Loucy (cell line): Measurements from ENCODE around the gene KRT77.

Experiments used
- H2AFZ ChIP-seq: fragments of 200-600 bp; sonication (generic); 2 replicates; pipeline ENCODE4 v1.6.0; 2016; ENCODE audit warnings: antibody characterized with exemption, mild to moderate bottlenecking, low read length, moderate library complexity
- H3F3A ChIP-seq: fragments of 200-600 bp; 2 replicates; pipeline ENCODE4 v1.6.0; 2016; ENCODE audit warnings: antibody characterized with exemption, low read depth, mild to moderate bottlenecking
- H3K27me3 ChIP-seq: fragments of 200-600 bp; sonication (generic); 2 replicates; pipeline ENCODE4 v1.6.1; 2014; ENCODE audit warnings: low read length, mild to moderate bottlenecking; ENCODE audit not compliant: insufficient read depth, poor library complexity, severe bottlenecking
- H3K36me3 ChIP-seq: fragments of 200-600 bp; sonication (generic); 2 replicates; pipeline ENCODE4 v1.6.1; 2016; ENCODE audit warnings: low read length; ENCODE audit not compliant: insufficient read depth
- H3K4me1 ChIP-seq: fragments of 200-600 bp; sonication (generic); 2 replicates; pipeline ENCODE4 v1.5.1; 2014; ENCODE audit warnings: low read length, mild to moderate bottlenecking; ENCODE audit not compliant: insufficient read depth, poor library complexity, severe bottlenecking
- H3K4me2 ChIP-seq: fragments of 200-600 bp; sonication (generic); 2 replicates; pipeline ENCODE4 v1.6.0; 2014; ENCODE audit warnings: antibody characterized with exemption, low read length, low read depth, mild to moderate bottlenecking; ENCODE audit not compliant: poor library complexity, severe bottlenecking
- H3K4me3 ChIP-seq: fragments of 200-600 bp; sonication (generic); 2 replicates; pipeline ENCODE4 v1.5.1; 2014; ENCODE audit warnings: low read length, mild to moderate bottlenecking, mixed read lengths; ENCODE audit not compliant: poor library complexity, severe bottlenecking
- H3K79me2 ChIP-seq: fragments of 200-600 bp; sonication (generic); 2 replicates; pipeline ENCODE4 v1.6.1; 2014; ENCODE audit warnings: low read length; ENCODE audit not compliant: insufficient read depth
- H3K9ac ChIP-seq: fragments of 200-600 bp; sonication (generic); 2 replicates; pipeline ENCODE4 v1.6.0; 2014; ENCODE audit warnings: mild to moderate bottlenecking, low read depth, low read length, moderate library complexity; ENCODE audit not compliant: poor library complexity, severe bottlenecking
- H3K9me2 ChIP-seq: fragments of 200-600 bp; sonication (generic); replicated peaks from 2 replicates; pipeline ENCODE4 v1.6.1; 2016; ENCODE audit warnings: low read depth, low read length, mixed read lengths
- H3K9me3 ChIP-seq: fragments of 200-600 bp; sonication (generic); 2 replicates; pipeline ENCODE4 v1.6.1; 2014; ENCODE audit warnings: mild to moderate bottlenecking, antibody characterized with exemption, low read length, low read depth; ENCODE audit not compliant: insufficient read depth
- H4K20me1 ChIP-seq: fragments of 200-600 bp; sonication (generic); 2 replicates; pipeline ENCODE4 v1.6.0; 2014; ENCODE audit warnings: antibody characterized with exemption, low read length, mild to moderate bottlenecking; ENCODE audit not compliant: insufficient read depth, poor library complexity, severe bottlenecking
- EZH2phosphoT487 ChIP-seq: fragments of 200-600 bp; IDR thresholded peaks from 2 replicates; pipeline ENCODE4 v1.6.1; 2018; ENCODE audit warnings: antibody characterized with exemption, mild to moderate bottlenecking, moderate library complexity, borderline replicate concordance
- TF ChIP-seq, protein P1 (sequence below): fragments of 200-600 bp; sonication (generic); conservative IDR thresholded peaks from 2 replicates; pipeline ENCODE4 v1.5.1; 2014; ENCODE audit warnings: mild to moderate bottlenecking, antibody characterized with exemption, low read length

Gene KRT77

DNA sequence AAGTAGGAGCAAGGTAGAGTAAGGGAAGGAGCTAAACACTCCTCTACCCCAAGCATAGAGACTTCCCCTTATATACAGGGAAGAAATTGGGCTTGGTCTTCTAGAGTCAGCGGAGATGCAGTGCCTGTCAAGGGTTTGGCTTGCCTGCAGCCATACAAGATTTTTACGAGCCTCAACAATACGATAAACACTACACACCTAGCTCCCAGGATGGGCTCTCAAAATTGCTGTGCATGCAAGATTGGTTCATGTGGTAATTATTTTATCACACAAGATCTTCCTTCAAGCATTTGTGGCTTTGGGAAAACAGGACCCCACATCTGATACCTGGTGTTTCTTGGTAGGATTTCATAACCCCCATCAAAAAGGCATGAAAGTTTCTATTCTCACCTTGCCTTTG, 23.0 kb downstream of the KRT77 start, which contains the start of gene KRT1:
Gene KRT1, minus strand, starts transcription at position 45 of the 400 bp plus-strand sequence. CDS start 59 bp downstream, outside the sequence.
- Histone ChIP-seq H3K4me3 (no peak within 1 kb of the TSS), H3K9me2 (no peaks in the 10 kb centered on the region), H3K36me3 (no peaks in the 10 kb centered on the region), H3F3A (no peaks in the 10 kb centered on the region), H3K9me3 (no peaks in the 10 kb centered on the region), H3K4me1 (peaks cover 41% of the 10 kb centered on the region), H2AFZ (0 out of 2 replicates have a peak within 1 kb of the TSS, but pooled peaks have one; percentile 16), H3K9ac (no peak within 1 kb of the TSS), H3K27me3 (no peaks in the 10 kb centered on the region), H4K20me1 (no peaks in the 10 kb centered on the region), H3K79me2 (no peaks in the 10 kb centered on the region), H3K4me2 (peak within 1 kb of the TSS; percentile 44)
- TF ChIP-seq, protein P1, sequence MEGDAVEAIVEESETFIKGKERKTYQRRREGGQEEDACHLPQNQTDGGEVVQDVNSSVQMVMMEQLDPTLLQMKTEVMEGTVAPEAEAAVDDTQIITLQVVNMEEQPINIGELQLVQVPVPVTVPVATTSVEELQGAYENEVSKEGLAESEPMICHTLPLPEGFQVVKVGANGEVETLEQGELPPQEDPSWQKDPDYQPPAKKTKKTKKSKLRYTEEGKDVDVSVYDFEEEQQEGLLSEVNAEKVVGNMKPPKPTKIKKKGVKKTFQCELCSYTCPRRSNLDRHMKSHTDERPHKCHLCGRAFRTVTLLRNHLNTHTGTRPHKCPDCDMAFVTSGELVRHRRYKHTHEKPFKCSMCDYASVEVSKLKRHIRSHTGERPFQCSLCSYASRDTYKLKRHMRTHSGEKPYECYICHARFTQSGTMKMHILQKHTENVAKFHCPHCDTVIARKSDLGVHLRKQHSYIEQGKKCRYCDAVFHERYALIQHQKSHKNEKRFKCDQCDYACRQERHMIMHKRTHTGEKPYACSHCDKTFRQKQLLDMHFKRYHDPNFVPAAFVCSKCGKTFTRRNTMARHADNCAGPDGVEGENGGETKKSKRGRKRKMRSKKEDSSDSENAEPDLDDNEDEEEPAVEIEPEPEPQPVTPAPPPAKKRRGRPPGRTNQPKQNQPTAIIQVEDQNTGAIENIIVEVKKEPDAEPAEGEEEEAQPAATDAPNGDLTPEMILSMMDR, result no peak
- no peak for TF ChIP-seq EZH2phosphoT487

DNA sequence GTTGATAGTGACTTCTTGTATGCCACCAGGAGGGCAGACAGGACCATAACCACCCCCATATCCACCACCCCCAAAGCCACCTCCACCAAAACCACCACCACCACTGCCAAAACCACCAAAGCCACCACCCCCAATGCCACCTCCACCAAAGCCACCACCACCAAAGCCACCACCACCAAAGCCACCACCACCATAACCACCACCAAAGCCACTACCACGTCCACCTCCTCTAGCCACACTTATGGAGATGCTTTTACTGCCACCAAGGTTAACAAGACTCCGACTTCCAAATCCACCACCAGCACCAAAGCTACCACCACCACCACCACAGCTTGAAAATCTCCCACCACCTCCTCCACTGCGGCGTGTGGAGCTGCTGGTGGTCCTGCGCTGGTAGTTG, 23.4 kb downstream of the KRT77 start:
- Histone ChIP-seq H3F3A (no peaks in the 10 kb centered on the region), H4K20me1 (no peaks in the 10 kb centered on the region), H3K79me2 (no peaks in the 10 kb centered on the region), H3K27me3 (no peaks in the 10 kb centered on the region), H3K4me2 (no peak overlapping the region), H3K4me3 (no peak overlapping the region), H3K4me1 (peaks cover 41% of the 10 kb centered on the region), H3K9ac (no peak overlapping the region), H3K36me3 (no peaks in the 10 kb centered on the region), H3K9me2 (no peaks in the 10 kb centered on the region), H2AFZ (no peak overlapping the region), H3K9me3 (no peaks in the 10 kb centered on the region)
- no peak for TF ChIP-seq EZH2phosphoT487
- TF ChIP-seq, protein P1, result no peak

DNA sequence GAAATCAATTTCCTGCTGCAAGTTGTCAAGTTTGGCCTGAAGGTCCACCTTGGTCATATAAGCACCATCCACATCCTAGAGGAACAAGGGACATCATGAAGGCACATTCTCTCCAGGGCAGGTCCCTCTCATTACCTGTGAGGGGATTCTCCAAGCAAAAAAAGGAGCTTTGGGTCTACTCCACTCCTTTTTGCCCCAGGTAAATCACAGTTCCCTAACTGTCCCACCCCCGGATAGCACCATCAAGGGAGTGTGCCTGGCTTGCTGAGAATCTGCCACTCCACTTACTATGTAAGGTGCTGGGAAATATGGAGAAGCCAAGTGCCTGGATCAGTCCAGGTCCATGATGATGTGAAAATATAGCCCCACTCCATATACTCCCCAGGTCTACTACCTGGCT, 25.7 kb downstream of the KRT77 start:
- Histone ChIP-seq H3K9me3 (no peaks in the 10 kb centered on the region), H3K9me2 (no peaks in the 10 kb centered on the region), H3F3A (no peaks in the 10 kb centered on the region), H2AFZ (no peak overlapping the region), H3K27me3 (no peaks in the 10 kb centered on the region), H4K20me1 (no peaks in the 10 kb centered on the region), H3K9ac (no peak overlapping the region), H3K4me3 (no peak overlapping the region), H3K4me2 (peak overlapping the region; percentile 38), H3K79me2 (no peaks in the 10 kb centered on the region), H3K36me3 (no peaks in the 10 kb centered on the region), H3K4me1 (peaks cover 45% of the 10 kb centered on the region)
- TF ChIP-seq EZH2phosphoT487, result no peak
- TF ChIP-seq, protein P1, result no peak
